ENCODE results near the gene GLI3.

Gene GLI3

GRCh38 chr7:42006801-42007513 lies 230.1 kb downstream of the GLI3 start:
- H3K4me3 ChIP-seq (ENCODE audit: low read length), result no peak overlapping the region
- TF ChIP-seq CTCF (conservative IDR thresholded peaks at IDR 0.05; ENCODE audit: low read length), result no peak
- DNase-seq (ENCODE audit: low read depth), result no peak

- peak; percentile 5 for DNase-seq (ENCODE audit: low read depth)
- TF ChIP-seq CTCF (conservative IDR thresholded peaks at IDR 0.05; ENCODE audit: low read length), result no peak
- no peak overlapping the region for H3K4me3 ChIP-seq (ENCODE audit: low read length)
These were observed 234.4 kb downstream of the GLI3 start for GRCh38 chr7:42002654-42003053.

GRCh38 chr7:41999736-42000283 lies 237.2 kb downstream of the GLI3 start:
- no peak for DNase-seq (ENCODE audit: low read depth)
- TF ChIP-seq CTCF (conservative IDR thresholded peaks at IDR 0.05; ENCODE audit: low read length), result no peak
- no peak overlapping the region for H3K4me3 ChIP-seq (ENCODE audit: low read length)

GRCh38 chr7:41998041-41998440 lies 239.0 kb downstream of the GLI3 start:
- TF ChIP-seq CTCF (conservative IDR thresholded peaks at IDR 0.05; ENCODE audit: low read length), result no peak
- DNase-seq (ENCODE audit: low read depth), result no peak
- no peak overlapping the region for H3K4me3 ChIP-seq (ENCODE audit: low read length)

- TF ChIP-seq CTCF (conservative IDR thresholded peaks at IDR 0.05; ENCODE audit: low read length), result no peak
- 0 out of 2 replicates have a peak overlapping the region, but pooled peaks have one; percentile 2 for H3K4me3 ChIP-seq (ENCODE audit: low read length)
- DNase-seq (ENCODE audit: low read depth), result peak; percentile 33
These were observed 239.9 kb downstream of the GLI3 start for GRCh38 chr7:41997151-41997550.

- no peak overlapping the region for H3K4me3 ChIP-seq (ENCODE audit: low read length)
- peak; percentile 90 for DNase-seq (ENCODE audit: low read depth)
- no peak for TF ChIP-seq CTCF (conservative IDR thresholded peaks at IDR 0.05; ENCODE audit: low read length)
These were observed 240.5 kb downstream of the GLI3 start for GRCh38 chr7:41996381-41997035.
